ENCODE data around the gene DDR2.

DDR2 gene

GRCh38 chr1:162822391-162823200 is 190.3 kb downstream of the DDR2 start:
- peak in 32 of 56 donors; percentile 1 to 53 (median 18) for DNase-seq

GRCh38 chr1:162823231-162823630 is 191.0 kb downstream of the DDR2 start:
- peak in 1 of 56 donors; percentile 7 for DNase-seq

- DNase-seq, result no peak
These were observed 191.7 kb downstream of the DDR2 start for GRCh38 chr1:162823771-162824525.

GRCh38 chr1:162829268-162829667 is 197.0 kb downstream of the DDR2 start:
- DNase-seq, result no peak

GRCh38 chr1:162832470-162832869 is 200.2 kb downstream of the DDR2 start:
- no peak for DNase-seq

- no peak for DNase-seq
These were observed 203.1 kb downstream of the DDR2 start for GRCh38 chr1:162835157-162835899.

All from amygdala (tissue), 56 donors.